Subcutaneous abdominal adipose tissue (tissue), 5 donors: ENCODE measurements around the gene SLC13A3.

Experiments used
- H3K27ac ChIP-seq: one replicate; pipeline ENCODE4 v1.7.0; 2013; ENCODE audit warnings: low read depth, mild to moderate bottlenecking, inconsistent platforms, low read length, moderate library complexity
- H3K27me3 ChIP-seq, 5 donors: one replicate each; pipeline ENCODE4 v1.7.0; 2013; ENCODE audit warnings: low read length in 5 of 5, inconsistent platforms in 1 of 5; ENCODE audit not compliant: control insufficient read depth in 5 of 5, insufficient read depth in 4 of 5
- H3K36me3 ChIP-seq, 5 donors: one replicate each; pipeline ENCODE4 v1.7.0; 2013; ENCODE audit warnings: low read length in 5 of 5; ENCODE audit not compliant: control insufficient read depth in 5 of 5, insufficient read depth in 5 of 5
- H3K4me1 ChIP-seq, 5 donors: one replicate each; pipeline ENCODE4 v1.7.0; 2013; ENCODE audit warnings: low read length in 5 of 5, mild to moderate bottlenecking in 3 of 5, moderate library complexity in 1 of 5; ENCODE audit not compliant: control insufficient read depth in 5 of 5, insufficient read depth in 5 of 5
- H3K4me3 ChIP-seq, 5 donors: one replicate each; pipeline ENCODE4 v1.7.0; 2013; ENCODE audit warnings: low read length in 5 of 5, low read depth in 1 of 5
- H3K9ac ChIP-seq, 5 donors: one replicate each; pipeline ENCODE4 v1.7.0; 2013; ENCODE audit warnings: low read length in 5 of 5, mild to moderate bottlenecking in 4 of 5, moderate library complexity in 3 of 5
- H3K9me3 ChIP-seq, 5 donors: one replicate each; pipeline ENCODE4 v1.7.0; 2013; ENCODE audit warnings: low read length in 5 of 5; ENCODE audit not compliant: control insufficient read depth in 5 of 5
- donor health status: healthy.
- donor health status: healthy.
- donor health status: healthy.
- donor health status: healthy.
- donor health status: healthy.

SLC13A3 gene

GRCh38 chr20:46610145-46610544 is 41.1 kb downstream of the SLC13A3 start:
- H3K27me3 ChIP-seq: no peaks in the 10 kb centered on the region
- no peak overlapping the region for H3K9ac ChIP-seq
- no peaks in the 10 kb centered on the region for H3K36me3 ChIP-seq
- no peak overlapping the region for H3K27ac ChIP-seq
- H3K9me3 ChIP-seq: no peaks in the 10 kb centered on the region
- no peaks in the 10 kb centered on the region for H3K4me1 ChIP-seq
- H3K4me3 ChIP-seq: no peak overlapping the region

DNA sequence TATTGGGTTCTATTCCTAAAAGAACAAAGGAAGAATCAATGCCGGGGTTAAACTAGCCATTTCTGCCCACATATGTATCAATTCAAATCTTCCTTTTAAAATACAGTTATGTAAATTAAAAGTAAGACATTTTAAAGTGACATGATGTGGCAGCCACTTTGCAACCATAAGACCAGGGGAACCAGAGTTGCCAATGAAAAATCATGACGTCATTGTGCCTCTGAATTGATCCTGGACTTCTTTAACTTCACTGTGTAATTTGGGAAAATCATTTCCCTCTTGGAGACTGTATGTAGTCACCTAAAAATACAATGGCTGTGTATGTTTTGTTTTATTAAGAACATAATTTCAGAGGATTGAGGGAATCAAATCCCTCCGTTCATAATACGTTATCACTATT is 42.2 kb downstream of the SLC13A3 start:
- Histone ChIP-seq H3K27ac (no peak overlapping the region), H3K36me3 (no peaks in the 10 kb centered on the region), H3K27me3 (no peaks in the 10 kb centered on the region), H3K4me3 (no peak overlapping the region), H3K4me1 (no peaks in the 10 kb centered on the region), H3K9me3 (no peaks in the 10 kb centered on the region), H3K9ac (no peak overlapping the region)

DNA sequence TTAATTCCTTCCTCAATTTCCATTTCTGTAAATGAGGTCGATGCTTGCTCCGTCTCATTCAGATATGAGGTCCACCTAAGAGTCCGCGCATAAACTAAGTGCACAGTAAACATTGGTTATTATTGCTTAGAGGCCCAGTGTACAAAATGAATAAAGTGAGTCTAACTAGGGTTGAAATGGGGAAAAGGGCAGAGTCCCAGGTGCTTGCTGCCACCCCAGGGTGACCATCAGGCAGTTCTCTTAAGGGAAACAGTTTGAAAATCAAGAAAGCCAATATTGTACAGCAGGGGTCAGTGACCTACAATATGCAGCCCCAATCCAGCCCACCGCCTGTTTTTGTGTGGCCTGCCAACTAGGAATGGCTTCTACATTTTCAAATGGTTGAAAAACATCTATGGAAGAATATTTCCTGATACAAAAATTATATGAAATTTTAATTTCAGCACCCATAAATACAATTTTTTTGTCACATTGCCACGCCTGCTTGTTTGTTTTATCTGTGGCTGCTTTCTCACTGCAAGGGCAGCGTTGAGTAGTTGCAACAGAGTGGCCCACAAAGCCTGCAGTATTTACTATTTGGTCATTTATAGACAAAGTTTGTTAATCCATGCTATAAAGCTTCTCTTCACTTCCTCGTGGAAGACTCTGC is 43.3 kb downstream of the SLC13A3 start:
- no peak overlapping the region for H3K4me3 ChIP-seq
- H3K9ac ChIP-seq: no peak overlapping the region
- no peaks in the 10 kb centered on the region for H3K36me3 ChIP-seq
- no peaks in the 10 kb centered on the region for H3K4me1 ChIP-seq
- no peaks in the 10 kb centered on the region for H3K9me3 ChIP-seq
- H3K27me3 ChIP-seq: no peaks in the 10 kb centered on the region
- no peak overlapping the region for H3K27ac ChIP-seq

DNA sequence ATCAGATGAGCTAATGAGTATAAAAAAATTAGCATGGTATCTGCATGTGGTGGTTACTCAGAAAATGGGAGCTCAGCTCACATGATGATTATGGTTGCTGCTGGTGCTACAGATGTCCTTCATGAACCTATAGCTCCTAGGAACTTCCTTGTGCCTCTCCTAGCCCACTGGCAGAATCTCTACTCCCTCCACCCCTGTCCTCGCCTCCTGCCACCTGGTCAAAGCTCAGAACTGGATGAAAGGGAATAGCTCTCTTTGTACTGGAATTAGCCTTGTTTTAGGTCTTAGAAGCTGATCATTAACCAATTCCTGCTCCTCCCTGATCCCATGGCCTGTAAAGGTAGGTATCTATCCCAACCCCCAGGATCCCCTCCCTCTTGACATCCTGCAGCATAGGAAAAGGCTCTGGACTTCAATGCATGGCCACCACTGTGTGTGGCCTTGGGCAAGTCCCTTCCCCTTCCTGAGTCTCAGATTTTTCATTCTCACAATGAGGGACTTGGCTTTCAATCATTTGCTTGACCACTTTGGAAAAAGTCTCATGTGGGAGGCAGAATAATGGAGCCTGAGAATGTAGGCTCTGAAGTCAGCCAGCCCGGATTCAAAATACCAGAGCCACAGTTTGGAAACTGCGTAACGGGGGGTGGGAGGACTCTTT is 43.9 kb downstream of the SLC13A3 start:
- no peak overlapping the region for H3K27ac ChIP-seq
- H3K27me3 ChIP-seq: no peaks in the 10 kb centered on the region
- no peaks in the 10 kb centered on the region for H3K36me3 ChIP-seq
- H3K4me1 ChIP-seq: no peaks in the 10 kb centered on the region
- no peaks in the 10 kb centered on the region for H3K9me3 ChIP-seq
- no peak overlapping the region for H3K9ac ChIP-seq
- no peak overlapping the region for H3K4me3 ChIP-seq

DNA sequence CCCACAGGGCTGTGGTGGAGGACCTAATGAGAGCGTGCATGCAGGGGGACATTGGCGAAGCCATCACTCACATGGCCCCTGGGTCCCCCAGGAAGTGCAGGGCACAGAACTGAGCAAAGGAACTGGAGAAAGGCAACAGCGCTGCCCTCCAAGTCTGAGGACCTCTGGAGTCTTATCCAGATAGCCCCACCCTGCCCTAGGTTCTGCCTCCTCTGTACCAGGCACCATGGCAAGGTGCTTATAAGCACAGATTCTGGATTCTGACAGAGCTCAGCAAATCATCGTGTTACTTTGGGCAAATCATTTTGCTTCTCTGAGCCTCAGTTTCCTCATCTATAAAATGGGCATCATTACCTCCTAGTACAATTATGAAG is 44.5 kb downstream of the SLC13A3 start:
- Histone ChIP-seq H3K27me3 (no peaks in the 10 kb centered on the region), H3K9ac (no peak overlapping the region), H3K9me3 (no peaks in the 10 kb centered on the region), H3K36me3 (no peaks in the 10 kb centered on the region), H3K27ac (no peak overlapping the region), H3K4me1 (no peaks in the 10 kb centered on the region), H3K4me3 (no peak overlapping the region)

- Histone ChIP-seq H3K4me3 (no peak overlapping the region), H3K4me1 (no peaks in the 10 kb centered on the region), H3K27ac (no peak overlapping the region), H3K36me3 (no peaks in the 10 kb centered on the region), H3K9me3 (no peaks in the 10 kb centered on the region), H3K27me3 (no peaks in the 10 kb centered on the region), H3K9ac (no peak overlapping the region)
Observed at GRCh38 chr20:46605978-46606816, 45.1 kb downstream of the SLC13A3 start.

DNA sequence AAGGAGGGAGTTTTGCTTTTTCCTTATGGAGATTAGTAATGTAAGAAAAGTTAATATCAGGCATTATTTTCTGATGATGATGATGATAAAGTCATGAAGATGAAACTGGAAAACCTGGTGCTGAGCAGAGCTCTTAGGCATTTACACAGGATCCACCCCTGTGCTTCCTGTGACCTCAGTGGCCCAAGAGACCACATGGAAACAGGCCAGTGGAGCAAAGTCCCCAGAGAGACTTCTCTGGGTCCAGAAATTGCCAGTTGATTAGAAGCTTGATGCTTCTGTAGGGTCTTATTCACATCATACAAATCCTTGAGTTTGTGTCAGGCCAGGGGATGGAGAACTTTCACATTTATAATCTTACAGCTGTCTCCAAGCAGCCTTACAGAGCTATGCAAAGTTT is 46.1 kb downstream of the SLC13A3 start:
- no peak overlapping the region for H3K27ac ChIP-seq
- H3K4me1 ChIP-seq: no peaks in the 10 kb centered on the region
- no peak overlapping the region for H3K9ac ChIP-seq
- no peaks in the 10 kb centered on the region for H3K9me3 ChIP-seq
- H3K27me3 ChIP-seq: no peaks in the 10 kb centered on the region
- H3K36me3 ChIP-seq: no peaks in the 10 kb centered on the region
- no peak overlapping the region for H3K4me3 ChIP-seq

DNA sequence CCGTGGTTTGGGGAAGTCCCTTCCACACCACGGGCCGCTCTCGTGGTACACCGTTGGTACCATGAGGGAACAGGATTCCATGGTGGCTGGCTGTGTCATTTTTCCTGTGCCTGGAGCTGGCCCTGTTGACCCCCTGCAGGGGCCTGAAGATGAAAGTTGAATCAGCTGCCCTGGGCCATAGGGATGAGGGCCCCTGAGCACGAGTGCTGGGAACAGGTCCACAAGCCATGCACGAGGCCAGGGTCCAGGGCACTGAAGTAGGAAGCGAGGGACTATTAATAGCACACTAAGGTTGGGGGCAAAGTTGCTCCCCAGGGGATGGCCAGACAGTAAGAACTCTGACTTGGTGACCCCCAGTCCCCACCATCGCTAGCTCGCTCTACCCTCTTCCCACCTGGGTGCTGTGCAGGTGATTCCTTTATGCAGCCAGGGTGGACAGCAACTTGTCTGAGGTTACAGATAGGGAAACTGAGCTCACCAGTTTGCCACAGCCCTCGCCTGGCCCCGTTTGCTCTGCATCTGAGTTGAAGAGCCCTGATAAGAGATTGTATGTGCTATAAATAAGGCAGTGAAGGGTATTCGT is 46.6 kb downstream of the SLC13A3 start:
- Histone ChIP-seq H3K9ac (no peak overlapping the region), H3K27ac (no peak overlapping the region)

DNA sequence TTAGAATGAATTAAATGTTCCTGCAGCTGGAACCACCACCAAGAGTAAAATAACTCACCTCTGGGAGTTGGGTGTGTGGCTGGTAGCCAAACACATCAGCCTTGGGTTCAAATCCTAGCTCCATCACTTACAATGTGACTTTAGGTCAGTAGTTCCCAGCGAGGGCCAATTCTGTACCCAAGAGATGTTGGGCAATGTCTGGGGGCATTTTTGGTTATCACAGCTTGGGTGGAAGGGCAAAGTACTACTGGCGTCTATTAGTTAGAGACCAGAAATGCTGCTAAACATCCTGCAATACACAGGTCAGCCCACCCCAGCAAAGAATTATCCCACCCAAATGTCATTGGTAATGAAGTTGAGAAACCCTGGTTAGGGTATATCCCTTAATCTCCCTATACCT is 48.8 kb downstream of the SLC13A3 start:
- H3K9me3 ChIP-seq: no peaks in the 10 kb centered on the region
- H3K4me3 ChIP-seq: no peak overlapping the region
- no peaks in the 10 kb centered on the region for H3K36me3 ChIP-seq
- H3K27ac ChIP-seq: no peak overlapping the region
- no peaks in the 10 kb centered on the region for H3K4me1 ChIP-seq
- H3K9ac ChIP-seq: no peak overlapping the region
- no peaks in the 10 kb centered on the region for H3K27me3 ChIP-seq

More for the DNA sequence above, 46.6 kb downstream of the SLC13A3 start:
- Histone ChIP-seq H3K9me3 (no peaks in the 10 kb centered on the region), H3K4me1 (no peaks in the 10 kb centered on the region), H3K4me3 (no peak overlapping the region), H3K27me3 (no peaks in the 10 kb centered on the region), H3K36me3 (no peaks in the 10 kb centered on the region)

- no peaks in the 10 kb centered on the region for H3K9me3 ChIP-seq
- no peaks in the 10 kb centered on the region for H3K4me1 ChIP-seq
- H3K27me3 ChIP-seq: no peaks in the 10 kb centered on the region
- no peak overlapping the region for H3K27ac ChIP-seq
- H3K36me3 ChIP-seq: no peaks in the 10 kb centered on the region
- H3K9ac ChIP-seq: no peak overlapping the region
- no peak overlapping the region for H3K4me3 ChIP-seq
Observed at GRCh38 chr20:46601603-46602122, 49.6 kb downstream of the SLC13A3 start.
